Hematopoietic multipotent progenitor cell (in vitro differentiated cells): Measurements from ENCODE around the gene HPSE. TPM values are rescaled to one million over a fixed set of nuclear protein-coding genes. Genes with fewer than 3 reads are reported as not detected.
A peak's percentile ranks its signal among the peaks of the same experiment; 100 is the strongest.

Experiments used
- DNase-seq, 3 donors: peaks; one replicate each; pipeline ENCODE4 v3.0.0-alpha.2; 2011 to 2015; ENCODE audit warnings: low read depth in 2 of 3, low spot score in 2 of 3
- total RNA-seq: library from RNA; depleted of rRNA; stranded (reverse); fragments of >200 nt; gene quantifications from one replicate; pipeline ENCODE4 v1.2.3, GENCODE V29; 2012

HPSE gene
- total RNA-seq: 0.81 TPM

- peak in 2 of 3 donors; percentile 24 to 47 for DNase-seq
Measured at GRCh38 chr4:83334425-83335241, at the start of gene HPSE. TSS of gene HPSE (minus strand) at chr4:83334848. CDS start at chr4:83334782, 66 bp downstream.

GRCh38 chr4:83382850-83383249, 48.2 kb upstream of the HPSE start:
- no peak for DNase-seq

GRCh38 chr4:83381173-83381572, 46.5 kb upstream of the HPSE start:
- DNase-seq: no peak

GRCh38 chr4:83378419-83378818, 43.8 kb upstream of the HPSE start:
- peak in 2 of 3 donors; percentile 37 to 45 for DNase-seq

- no peak for DNase-seq
Measured at GRCh38 chr4:83372931-83373330, 38.3 kb upstream of the HPSE start.

GRCh38 chr4:83371936-83372335, 37.3 kb upstream of the HPSE start:
- no peak for DNase-seq

GRCh38 chr4:83371235-83371634, 36.6 kb upstream of the HPSE start:
- DNase-seq: no peak

GRCh38 chr4:83370640-83370906, 35.9 kb upstream of the HPSE start:
- no peak for DNase-seq

- no peak for DNase-seq
Measured at GRCh38 chr4:83369831-83370639, 35.4 kb upstream of the HPSE start.

GRCh38 chr4:83364312-83364711, 29.7 kb upstream of the HPSE start:
- peak in 2 of 3 donors; percentile 84 to 97 for DNase-seq

- peak in 1 of 3 donors; percentile 62 for DNase-seq
Measured at GRCh38 chr4:83362492-83363329, 28.1 kb upstream of the HPSE start.

- DNase-seq: no peak
Measured at GRCh38 chr4:83361416-83362103, 26.9 kb upstream of the HPSE start.

GRCh38 chr4:83360018-83360417, 25.4 kb upstream of the HPSE start:
- no peak for DNase-seq

- DNase-seq: no peak
Measured at GRCh38 chr4:83358410-83358809, 23.8 kb upstream of the HPSE start.

GRCh38 chr4:83356899-83357661, 22.4 kb upstream of the HPSE start:
- DNase-seq: peak in 1 of 3 donors; percentile 38

GRCh38 chr4:83353516-83353915, 18.9 kb upstream of the HPSE start:
- no peak for DNase-seq

- DNase-seq: no peak
Measured at GRCh38 chr4:83348074-83348473, 13.4 kb upstream of the HPSE start.

- peak in 2 of 3 donors; percentile 55 to 84 for DNase-seq
Measured at GRCh38 chr4:83342476-83342875, 7.8 kb upstream of the HPSE start.

- DNase-seq: peak in 1 of 3 donors; percentile 61
Measured at GRCh38 chr4:83340692-83341343, 6.2 kb upstream of the HPSE start.
